Measurements from ENCODE around the gene PCSK7.

PCSK7 gene

DNA sequence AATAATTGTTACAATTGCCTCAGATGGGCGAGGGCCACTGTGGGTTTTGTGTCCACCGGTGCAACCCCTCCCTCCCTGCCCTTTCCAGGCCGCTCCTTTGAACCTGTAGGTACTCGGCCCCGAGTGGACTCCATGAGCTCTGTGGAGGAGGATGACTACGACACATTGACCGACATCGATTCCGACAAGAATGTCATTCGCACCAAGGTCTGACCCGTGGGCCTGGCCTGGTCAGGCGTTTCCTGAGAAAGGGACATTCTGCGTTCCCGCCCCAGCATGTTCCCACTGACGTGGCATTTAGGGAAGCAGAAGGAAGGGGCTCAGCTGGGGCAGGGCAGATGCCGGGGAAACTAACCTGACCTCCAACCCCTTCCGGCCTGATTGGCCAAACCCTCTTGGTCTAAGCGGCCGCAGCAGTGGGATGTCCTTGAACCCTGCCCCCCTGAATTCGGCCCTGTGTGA is 43.2 kb downstream of the PCSK7 start:
- TF ChIP-seq, protein P1, sequence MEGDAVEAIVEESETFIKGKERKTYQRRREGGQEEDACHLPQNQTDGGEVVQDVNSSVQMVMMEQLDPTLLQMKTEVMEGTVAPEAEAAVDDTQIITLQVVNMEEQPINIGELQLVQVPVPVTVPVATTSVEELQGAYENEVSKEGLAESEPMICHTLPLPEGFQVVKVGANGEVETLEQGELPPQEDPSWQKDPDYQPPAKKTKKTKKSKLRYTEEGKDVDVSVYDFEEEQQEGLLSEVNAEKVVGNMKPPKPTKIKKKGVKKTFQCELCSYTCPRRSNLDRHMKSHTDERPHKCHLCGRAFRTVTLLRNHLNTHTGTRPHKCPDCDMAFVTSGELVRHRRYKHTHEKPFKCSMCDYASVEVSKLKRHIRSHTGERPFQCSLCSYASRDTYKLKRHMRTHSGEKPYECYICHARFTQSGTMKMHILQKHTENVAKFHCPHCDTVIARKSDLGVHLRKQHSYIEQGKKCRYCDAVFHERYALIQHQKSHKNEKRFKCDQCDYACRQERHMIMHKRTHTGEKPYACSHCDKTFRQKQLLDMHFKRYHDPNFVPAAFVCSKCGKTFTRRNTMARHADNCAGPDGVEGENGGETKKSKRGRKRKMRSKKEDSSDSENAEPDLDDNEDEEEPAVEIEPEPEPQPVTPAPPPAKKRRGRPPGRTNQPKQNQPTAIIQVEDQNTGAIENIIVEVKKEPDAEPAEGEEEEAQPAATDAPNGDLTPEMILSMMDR (IDR thresholded peaks at IDR 0.05) = no peak
- Mint-ChIP-seq H3K27ac (no peak overlapping the region), H3K9me3 (no peaks in the 10 kb centered on the region), H3K4me3 (no peak overlapping the region), H3K27me3 (ENCODE audit: low read depth, poor library complexity) (peaks cover 9% of the 10 kb centered on the region), H3K36me3 (ENCODE audit: low read depth) (peaks cover 13% of the 10 kb centered on the region), H3K4me1 (peaks cover 27% of the 10 kb centered on the region)
- no peak for DNase-seq

DNA sequence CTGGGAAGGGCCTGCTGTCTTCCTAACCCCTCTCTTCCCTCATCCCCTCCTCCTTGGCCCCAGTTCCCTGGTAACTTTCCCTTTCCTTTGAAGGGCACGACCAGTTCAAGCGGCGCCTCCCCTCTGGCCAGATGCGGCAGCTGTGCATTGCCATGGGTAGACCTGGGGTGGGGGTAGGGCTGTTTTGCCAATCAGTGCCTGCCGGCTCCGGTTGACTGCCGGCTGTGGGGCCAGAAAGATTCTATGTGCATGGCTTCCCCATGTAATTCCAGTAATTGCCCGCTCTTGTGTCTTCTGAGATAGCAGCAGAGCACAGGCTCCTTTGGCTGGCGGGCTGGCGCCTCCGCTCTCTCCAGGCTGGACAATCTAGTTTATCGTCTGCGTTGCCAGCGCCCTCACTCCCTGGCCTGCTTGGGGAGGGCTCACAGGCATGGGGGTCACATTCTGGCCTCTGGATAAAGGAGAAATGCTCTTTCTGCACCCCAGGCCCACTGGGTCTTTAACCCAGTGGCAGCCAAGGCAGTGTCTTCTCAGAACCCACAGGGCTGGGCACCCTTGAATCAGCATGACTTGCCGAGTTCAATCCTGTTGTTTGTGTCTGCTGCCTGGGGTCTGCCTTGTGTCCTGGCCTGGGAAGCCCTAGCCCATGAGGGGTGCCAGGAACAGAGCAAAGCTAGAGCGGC is 43.9 kb downstream of the PCSK7 start:
- no peak for DNase-seq
- H3K27ac Mint-ChIP-seq = no peak overlapping the region
- H3K27me3 Mint-ChIP-seq (ENCODE audit: low read depth, poor library complexity) = peaks cover 6% of the 10 kb centered on the region

DNA sequence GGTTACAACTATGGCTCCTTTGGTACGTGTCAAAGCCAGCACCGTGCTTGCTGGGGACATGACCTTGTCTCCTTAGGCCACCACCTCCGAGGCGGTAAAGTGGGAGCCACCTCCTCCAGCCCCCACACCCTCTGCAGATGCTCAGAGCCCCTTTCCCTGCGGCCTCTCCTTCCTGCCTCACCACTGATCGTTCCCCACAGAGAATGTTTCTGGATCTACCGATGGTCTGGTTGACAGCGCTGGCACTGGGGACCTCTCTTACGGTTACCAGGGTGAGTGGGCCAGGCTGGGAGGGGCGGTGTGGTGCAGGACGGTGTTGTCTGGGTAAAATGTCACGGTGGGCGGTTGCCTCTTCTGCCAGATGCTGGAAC is 44.5 kb downstream of the PCSK7 start:
- peaks cover 20% of the 10 kb centered on the region for H3K36me3 Mint-ChIP-seq (ENCODE audit: low read depth)
- H3K27ac Mint-ChIP-seq = peak overlapping the region; percentile 57
- peaks cover 6% of the 10 kb centered on the region for H3K27me3 Mint-ChIP-seq (ENCODE audit: low read depth, poor library complexity)
- DNase-seq = no peak
- H3K9me3 Mint-ChIP-seq = no peaks in the 10 kb centered on the region
- H3K4me3 Mint-ChIP-seq = no peak overlapping the region
- TF ChIP-seq, protein P1 (IDR thresholded peaks at IDR 0.05) = no peak
- H3K4me1 Mint-ChIP-seq = peaks cover 27% of the 10 kb centered on the region

More for the DNA sequence above, 43.9 kb downstream of the PCSK7 start:
- Mint-ChIP-seq H3K36me3 (ENCODE audit: low read depth) (peaks cover 16% of the 10 kb centered on the region), H3K9me3 (no peaks in the 10 kb centered on the region), H3K4me1 (peaks cover 27% of the 10 kb centered on the region), H3K4me3 (no peak overlapping the region)
- TF ChIP-seq, protein P1 (IDR thresholded peaks at IDR 0.05) = no peak

DNA sequence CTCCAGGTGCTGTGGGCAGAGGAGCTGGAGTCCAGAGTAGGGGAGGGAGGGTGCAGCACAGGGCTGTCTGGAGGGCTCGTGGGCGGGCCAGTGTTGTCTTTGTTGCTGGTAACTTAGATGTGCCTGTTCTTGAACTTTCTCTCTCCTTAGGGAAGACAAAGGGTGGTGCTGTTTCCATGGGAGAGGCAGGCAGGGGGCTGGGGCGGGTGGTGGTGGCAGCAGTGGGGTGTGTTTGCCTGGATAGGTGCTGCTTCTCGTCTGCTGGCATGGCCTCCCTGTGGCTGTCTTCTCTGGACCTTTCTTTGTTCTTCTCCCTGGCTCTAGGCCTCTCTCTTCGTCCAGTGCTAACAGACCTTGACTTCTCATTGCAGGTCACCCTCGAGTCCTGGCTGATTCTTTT is 44.9 kb downstream of the PCSK7 start:
- no peak for DNase-seq
- H3K27me3 Mint-ChIP-seq (ENCODE audit: low read depth, poor library complexity) = peaks cover 6% of the 10 kb centered on the region
- H3K27ac Mint-ChIP-seq = peak overlapping the region; percentile 57
- TF ChIP-seq, protein P1 (IDR thresholded peaks at IDR 0.05) = no peak
- H3K4me3 Mint-ChIP-seq = no peak overlapping the region
- H3K9me3 Mint-ChIP-seq = no peaks in the 10 kb centered on the region
- peaks cover 20% of the 10 kb centered on the region for H3K36me3 Mint-ChIP-seq (ENCODE audit: low read depth)
- peaks cover 27% of the 10 kb centered on the region for H3K4me1 Mint-ChIP-seq

DNA sequence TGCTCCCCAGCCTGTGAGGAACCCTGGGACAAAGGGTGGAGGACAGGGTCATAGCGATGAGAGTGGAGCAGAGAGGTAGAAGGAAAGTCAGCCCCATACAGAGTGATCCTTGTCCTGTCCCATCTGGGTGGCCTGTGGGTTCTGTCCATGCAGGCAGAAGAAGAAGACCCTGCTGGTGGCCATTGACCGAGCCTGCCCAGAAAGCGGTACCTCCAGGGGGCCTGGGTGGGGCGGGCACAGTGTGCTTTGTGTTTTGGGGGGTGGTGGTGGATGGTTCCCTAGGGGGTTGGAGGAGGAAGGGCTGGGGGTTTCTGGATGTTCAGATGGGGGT is 45.5 kb downstream of the PCSK7 start:
- no peak for DNase-seq
- TF ChIP-seq, protein P1 (IDR thresholded peaks at IDR 0.05) = no peak
- H3K9me3 Mint-ChIP-seq = no peaks in the 10 kb centered on the region
- H3K27ac Mint-ChIP-seq = peak overlapping the region; percentile 45
- H3K36me3 Mint-ChIP-seq (ENCODE audit: low read depth) = peaks cover 20% of the 10 kb centered on the region
- no peak overlapping the region for H3K4me3 Mint-ChIP-seq
- peaks cover 6% of the 10 kb centered on the region for H3K27me3 Mint-ChIP-seq (ENCODE audit: low read depth, poor library complexity)
- H3K4me1 Mint-ChIP-seq = peaks cover 27% of the 10 kb centered on the region
